Fibroblast of the conjunctiva (primary cell): ENCODE measurements around the gene SYNGR3.

Experiments used
- DNase-seq: peaks from one replicate; pipeline ENCODE4 v3.0.0-alpha.2; 2010; ENCODE audit warnings: low read depth

Gene SYNGR3

DNA sequence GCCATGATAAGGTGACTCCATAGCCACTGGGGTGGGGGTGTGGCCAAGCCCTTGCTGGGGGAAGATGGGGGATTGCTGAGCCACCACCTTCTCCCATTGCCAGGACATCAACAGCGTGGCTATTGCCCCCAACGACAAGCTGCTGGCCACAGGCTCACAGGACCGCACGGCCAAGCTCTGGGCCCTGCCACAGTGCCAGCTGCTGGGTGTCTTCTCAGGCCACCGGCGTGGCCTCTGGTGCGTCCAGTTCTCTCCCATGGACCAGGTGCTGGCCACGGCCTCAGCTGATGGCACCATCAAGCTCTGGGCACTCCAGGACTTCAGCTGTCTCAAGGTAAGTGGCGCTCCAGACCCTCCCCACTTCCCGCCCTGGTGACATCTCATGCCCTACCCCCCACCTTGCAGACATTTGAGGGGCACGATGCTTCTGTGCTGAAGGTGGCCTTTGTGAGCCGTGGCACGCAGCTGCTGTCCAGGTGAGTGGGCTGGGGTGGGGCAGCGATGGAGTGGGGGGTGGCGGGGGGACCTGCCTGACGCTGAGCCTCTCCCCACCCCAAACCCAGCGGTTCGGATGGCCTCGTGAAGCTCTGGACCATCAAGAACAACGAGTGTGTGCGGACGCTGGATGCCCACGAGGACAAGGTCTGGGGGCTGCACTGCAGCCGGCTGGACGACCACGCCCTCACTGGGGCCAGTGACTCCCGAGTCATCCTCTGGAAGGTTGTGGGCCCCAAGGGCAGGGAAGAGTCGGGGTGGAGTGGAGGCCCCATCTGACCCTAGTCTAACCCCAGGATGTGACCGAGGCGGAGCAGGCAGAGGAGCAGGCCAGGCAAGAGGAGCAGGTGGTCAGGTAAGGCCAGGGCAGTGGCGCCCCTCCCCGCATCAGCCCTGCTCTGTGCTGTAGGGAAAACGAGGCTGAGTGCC is 12.6 kb upstream of the SYNGR3 start:
- DNase-seq: no peak

DNA sequence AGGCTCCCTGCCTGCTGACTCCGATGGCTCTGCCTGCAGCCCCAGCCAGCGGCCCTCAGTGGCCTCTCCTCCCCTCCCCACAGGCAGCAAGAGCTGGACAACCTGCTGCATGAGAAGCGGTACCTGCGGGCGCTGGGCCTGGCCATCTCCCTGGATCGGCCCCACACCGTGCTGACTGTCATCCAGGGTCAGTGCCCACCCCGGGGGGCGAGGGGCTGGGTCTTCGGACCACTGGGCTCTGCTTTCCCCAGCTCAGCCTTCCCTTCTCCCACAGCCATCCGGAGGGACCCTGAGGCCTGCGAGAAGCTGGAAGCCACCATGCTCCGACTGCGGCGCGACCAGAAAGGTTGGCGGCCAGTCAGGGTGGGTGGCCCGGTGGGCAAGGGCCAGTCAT is 11.9 kb upstream of the SYNGR3 start:
- no peak for DNase-seq

DNA sequence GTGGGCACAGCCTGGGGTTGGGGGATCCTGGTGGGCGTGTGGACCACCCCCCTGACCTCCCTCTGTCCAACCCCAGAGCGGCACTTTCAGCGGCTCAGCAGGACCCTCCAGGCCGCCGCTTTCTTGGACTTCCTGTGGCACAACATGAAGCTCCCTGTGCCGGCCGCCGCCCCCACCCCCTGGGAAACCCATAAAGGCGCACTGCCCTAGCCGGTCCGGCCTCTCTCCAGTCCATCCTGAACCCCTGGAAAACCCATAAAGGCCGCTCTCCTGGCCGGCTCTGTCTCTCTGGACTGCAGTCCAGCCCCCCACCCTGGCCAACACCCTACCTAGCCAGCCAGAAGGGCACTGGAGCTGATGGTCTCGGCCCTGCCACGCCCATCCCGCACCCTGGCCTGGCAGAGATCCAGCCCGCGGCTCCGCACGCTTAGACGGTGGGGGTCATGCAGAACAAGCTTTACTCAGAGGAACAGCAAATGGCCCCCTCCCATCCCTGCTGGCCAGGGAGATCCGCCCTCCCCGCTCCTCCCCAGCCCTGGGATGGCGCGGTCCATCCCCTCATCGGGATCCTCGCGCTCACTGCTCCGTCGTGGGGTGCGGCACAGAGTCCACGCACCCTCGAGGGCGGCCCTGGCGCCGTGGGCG is 11.2 kb upstream of the SYNGR3 start:
- DNase-seq: no peak

- no peak for DNase-seq
Measured at GRCh38 chr16:1979271-1980029, 10.3 kb upstream of the SYNGR3 start.

DNA sequence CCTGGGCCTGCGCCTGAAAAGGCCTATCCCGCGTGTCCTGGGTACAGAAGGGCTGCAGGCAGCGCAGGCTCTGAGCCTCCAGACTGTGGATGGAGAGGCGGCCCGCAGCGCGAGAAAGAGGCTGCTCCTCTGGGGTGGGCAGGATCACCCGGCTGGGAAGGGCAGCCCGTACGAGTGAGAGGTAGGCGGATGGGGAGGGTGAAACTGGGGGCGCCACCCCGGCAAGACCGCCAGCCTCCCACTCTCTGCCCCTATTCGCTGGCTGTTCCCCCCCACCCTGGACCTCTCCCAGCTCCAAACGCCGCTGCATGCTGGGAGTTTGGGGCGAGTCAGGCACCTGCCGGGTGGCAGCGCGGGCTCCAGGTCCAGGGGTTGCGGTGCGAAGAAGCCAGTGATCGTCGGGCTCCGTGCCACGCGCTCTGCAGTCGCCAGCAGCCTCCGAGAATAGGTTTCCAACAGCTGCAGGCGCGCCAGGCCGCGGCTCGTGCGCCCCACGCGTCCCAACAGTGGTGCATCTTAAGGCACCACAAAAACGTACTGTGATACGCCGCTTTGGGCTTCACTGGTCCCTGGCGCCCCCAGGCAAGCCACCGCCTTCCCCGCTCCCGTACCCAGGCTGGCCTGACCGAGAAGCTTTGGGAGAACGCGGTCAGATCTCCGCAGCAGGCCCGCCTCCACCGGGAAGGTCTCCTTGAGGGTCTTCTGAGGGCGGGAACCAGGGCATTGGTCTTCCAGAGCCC is 9.6 kb upstream of the SYNGR3 start:
- no peak for DNase-seq

DNA sequence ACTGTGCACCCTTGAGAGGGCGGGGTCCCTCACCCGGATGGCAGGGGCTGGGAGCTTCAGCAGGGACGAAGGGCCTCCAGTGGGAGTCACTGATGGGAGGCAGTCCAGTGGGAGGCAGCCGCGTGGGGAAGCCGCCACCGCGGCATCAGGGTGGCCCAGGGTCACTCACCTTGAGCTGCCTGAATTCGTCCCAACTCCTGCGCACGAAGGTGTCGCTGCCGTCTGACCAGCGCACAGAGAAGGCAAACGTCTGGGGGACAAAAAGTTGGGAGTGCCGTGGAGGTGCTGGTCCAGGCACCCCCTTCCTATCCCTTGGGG is 9.0 kb upstream of the SYNGR3 start:
- no peak for DNase-seq

- DNase-seq: no peak
Measured at GRCh38 chr16:1981398-1981836, 8.4 kb upstream of the SYNGR3 start, which contains the start of gene NOXO1. NOXO1 (minus strand) TSS chr16:1981469; CDS start chr16:1981179, 290 bp downstream.

DNA sequence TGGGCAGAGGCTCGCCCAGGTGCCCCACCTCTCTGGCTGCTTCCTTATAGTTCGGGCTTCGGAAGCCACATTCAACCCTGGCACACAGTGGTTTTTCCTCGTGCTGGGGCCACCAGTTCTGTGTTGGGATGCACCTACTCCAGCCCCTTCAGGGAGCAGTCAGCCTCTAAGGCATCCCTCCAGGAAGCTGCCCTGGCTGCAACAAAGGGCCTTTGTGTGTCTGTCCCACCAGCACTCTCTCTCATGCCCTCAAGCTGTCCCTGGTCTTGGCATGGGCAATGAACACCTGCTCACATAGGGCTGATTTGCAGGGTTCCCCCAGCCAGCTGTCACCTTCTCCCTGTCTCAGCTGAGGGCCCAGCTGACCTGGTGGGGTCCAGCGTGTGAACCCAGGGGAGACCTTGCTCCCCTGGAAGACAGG is 7.7 kb upstream of the SYNGR3 start:
- no peak for DNase-seq

GRCh38 chr16:1982991-1983543 is 6.7 kb upstream of the SYNGR3 start:
- DNase-seq: no peak

DNA sequence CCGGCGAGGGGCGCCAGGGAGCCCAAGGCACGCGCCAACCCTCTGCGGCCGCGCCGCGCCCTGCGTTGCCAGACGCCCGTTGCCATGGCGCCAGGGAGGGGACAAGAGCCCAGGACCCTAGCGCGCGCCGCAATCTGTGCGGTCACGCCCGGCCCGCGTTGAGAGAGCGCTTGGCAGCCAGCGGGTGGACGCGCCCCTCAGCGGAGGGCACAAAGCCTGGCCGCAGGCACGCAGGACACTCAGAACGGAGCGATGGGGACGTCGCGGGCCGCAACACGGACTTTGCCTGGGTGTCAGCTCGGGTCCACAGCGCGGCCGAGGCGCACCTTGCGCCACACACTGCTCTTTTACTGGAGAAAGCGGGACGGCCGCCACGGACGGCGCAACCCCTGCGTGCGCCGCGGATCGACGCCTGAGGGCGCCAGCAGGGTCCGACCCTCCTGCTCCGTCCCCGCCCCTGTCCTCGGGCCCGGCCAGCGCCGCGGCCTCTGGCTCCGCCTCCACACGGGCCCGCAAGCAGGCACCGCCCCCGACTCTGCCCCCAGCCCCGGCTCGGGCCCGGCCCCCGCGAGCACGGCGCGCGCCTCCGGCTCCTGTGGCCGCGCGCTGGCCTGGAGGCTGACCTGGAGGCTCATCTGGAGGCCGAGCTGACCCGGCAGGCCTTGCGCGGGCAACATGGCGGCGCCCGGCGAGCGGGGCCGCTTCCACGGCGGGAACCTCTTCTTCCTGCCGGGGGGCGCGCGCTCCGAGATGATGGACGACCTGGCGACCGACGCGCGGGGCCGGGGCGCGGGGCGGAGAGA is 6.0 kb upstream of the SYNGR3 start, which contains the start of gene GFER:
GFER (plus strand) TSS at position 650 of the 803 bp plus-strand sequence; CDS start at position 676, 26 bp downstream.
- peak; percentile 86 for DNase-seq

- no peak for DNase-seq
Measured at GRCh38 chr16:1984347-1985225, 5.2 kb upstream of the SYNGR3 start.

DNA sequence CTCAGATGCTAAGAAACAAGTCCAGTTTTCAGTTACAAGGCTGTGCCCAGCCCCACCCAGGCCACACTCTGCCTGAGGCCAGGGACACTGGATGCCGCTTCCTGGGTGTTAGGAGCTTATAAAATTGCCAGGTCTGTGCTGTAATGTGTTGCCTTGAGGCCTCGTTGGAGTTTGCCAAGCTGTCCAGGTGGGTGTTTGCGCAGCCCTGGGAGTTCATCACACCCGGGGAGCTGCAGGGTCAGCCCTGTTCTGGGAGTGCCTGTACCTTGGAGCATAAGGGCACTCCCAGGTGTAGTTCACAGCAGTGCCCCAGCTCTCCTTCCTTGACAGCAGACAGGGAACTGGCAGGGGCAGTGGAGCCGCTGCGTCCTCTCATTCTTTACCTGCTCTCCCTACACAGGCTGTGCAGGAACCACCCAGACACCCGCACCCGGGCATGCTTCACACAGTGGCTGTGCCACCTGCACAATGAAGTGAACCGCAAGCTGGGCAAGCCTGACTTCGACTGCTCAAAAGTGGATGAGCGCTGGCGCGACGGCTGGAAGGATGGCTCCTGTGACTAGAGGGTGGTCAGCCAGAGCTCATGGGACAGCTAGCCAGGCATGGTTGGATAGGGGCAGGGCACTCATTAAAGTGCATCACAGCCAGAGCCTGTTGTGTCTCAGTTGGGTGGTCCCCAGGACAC is 4.2 kb upstream of the SYNGR3 start:
- no peak for DNase-seq

GRCh38 chr16:1987198-1987597 is 2.6 kb upstream of the SYNGR3 start:
- no peak for DNase-seq

DNA sequence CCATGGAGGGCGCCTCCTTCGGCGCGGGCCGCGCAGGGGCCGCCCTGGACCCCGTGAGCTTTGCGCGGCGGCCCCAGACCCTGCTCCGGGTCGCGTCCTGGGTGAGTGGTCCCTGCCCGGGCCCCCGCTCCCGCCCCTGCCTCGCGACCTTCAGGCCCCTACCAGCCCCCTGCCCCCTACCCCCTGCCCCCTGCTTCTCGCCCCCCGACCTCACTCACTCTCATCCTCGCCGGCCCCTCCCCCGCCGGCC is 256 bp downstream of the SYNGR3 start:
- no peak for DNase-seq

- DNase-seq: no peak
Measured at GRCh38 chr16:1990351-1991134, 773 bp downstream of the SYNGR3 start.

DNA sequence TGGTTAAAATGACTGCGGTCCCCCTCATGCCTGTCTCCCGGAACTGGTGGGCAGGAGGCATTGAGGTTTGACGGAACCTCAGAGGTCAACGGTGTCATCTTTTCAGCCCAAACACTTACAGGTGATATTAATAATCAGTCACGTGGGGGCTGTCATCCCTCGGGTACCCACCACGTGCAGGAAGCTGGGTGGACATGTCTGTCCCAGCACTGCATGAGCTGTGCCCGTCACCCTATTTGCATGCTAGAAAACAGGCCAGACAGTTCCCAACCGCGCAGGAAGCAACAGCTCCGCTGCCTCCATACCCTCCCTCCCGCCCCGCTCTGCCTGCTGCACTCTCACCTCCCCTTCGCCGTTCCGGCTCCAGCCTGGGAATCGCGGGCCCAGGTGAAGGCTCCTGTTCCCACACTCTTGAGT is 1.4 kb downstream of the SYNGR3 start:
- no peak for DNase-seq

GRCh38 chr16:1991588-1991947 is 1.8 kb downstream of the SYNGR3 start:
- no peak for DNase-seq

- DNase-seq: peak; percentile 84
Measured at GRCh38 chr16:1991948-1992703, 2.4 kb downstream of the SYNGR3 start.
